Measurements from ENCODE around the gene NAA80. TPM values are rescaled to one million over a fixed set of nuclear protein-coding genes. Genes with fewer than 3 reads are reported as not detected.

Gene NAA80, protein sequence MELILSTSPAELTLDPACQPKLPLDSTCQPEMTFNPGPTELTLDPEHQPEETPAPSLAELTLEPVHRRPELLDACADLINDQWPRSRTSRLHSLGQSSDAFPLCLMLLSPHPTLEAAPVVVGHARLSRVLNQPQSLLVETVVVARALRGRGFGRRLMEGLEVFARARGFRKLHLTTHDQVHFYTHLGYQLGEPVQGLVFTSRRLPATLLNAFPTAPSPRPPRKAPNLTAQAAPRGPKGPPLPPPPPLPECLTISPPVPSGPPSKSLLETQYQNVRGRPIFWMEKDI
- 6.3 TPM for polyA plus RNA-seq (ENCODE audit: insufficient read length)

DNA sequence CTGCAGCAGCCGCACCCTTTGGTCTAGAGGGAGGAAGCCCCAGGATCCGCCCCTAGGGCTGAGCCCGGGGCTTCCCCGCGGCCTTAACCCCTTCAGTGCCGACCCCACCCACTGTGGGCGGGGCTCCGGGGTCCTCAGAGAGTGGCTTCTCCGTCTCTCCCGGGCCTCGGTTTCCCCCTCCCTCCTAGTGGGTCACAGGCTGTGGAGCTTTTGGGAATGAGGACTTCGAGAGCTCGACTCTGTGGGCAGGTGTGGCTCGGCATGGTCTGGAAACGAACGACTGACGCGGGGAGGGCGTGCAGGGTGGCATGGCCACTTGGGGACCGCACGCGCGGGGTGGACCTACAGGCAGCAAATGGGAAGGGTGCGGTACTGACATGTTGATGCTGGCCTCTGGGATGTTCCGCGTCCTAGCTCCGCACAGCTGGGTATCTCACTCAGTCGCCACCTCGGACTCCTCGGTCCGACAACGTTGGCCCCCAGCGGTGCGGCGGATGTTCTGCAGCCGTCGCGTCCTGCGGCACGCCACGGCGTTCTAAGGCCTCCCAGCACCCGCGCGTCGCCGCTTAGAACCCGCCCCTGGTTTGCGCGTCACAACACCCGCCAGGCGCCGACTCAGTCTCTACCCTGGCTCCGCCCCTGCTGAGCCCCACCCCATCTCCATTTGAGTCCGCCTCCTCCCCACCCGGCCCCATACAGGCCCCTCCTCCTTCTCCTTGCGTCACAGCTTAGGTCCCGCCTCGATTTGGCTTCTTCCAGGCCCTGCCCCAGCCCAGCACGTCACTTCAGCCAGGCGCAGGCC lies at the start of gene NAA80, which contains the start of gene HYAL3:
Gene NAA80, minus strand, starts transcription at position 570 of the 802 bp plus-strand sequence. CDS start 1,942 bp downstream, outside the sequence.
Gene HYAL3, minus strand, starts transcription at position 570 of the 802 bp plus-strand sequence. CDS start 3,803 bp downstream, outside the sequence.
- peak; percentile 96 for DNase-seq (ENCODE audit: low read depth)

DNA sequence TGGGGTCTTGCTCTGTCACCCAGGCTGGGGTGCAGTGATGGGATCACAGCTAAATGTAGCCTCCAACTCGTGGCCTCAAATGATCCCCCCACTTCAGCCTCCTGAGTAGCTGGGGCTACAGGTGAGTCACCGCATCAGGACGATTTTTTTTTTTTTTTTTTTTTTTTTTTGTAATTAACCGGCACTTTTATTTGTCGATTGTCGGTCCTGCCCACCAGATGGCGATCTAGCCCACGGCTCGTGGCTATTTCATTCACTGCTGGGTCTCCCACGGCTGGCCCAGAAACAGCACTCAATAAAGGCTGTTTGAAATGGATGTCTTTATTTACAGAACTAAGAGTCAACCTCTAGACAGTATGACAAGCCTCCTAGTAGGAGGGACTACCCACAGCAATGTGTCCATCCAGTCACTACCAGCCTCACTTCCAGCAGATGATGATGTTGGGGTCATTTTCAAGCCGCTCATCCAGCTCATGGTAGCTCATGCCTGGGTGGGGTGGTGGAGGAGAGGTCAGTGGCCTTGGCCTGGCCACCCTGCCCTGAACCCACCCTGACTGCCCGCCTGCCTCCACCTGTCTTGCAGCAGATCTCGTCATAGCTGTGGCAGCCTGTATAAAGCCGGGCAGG lies 48.1 kb upstream of the NAA80 start:
- no peak for DNase-seq (ENCODE audit: low read depth)

DNA sequence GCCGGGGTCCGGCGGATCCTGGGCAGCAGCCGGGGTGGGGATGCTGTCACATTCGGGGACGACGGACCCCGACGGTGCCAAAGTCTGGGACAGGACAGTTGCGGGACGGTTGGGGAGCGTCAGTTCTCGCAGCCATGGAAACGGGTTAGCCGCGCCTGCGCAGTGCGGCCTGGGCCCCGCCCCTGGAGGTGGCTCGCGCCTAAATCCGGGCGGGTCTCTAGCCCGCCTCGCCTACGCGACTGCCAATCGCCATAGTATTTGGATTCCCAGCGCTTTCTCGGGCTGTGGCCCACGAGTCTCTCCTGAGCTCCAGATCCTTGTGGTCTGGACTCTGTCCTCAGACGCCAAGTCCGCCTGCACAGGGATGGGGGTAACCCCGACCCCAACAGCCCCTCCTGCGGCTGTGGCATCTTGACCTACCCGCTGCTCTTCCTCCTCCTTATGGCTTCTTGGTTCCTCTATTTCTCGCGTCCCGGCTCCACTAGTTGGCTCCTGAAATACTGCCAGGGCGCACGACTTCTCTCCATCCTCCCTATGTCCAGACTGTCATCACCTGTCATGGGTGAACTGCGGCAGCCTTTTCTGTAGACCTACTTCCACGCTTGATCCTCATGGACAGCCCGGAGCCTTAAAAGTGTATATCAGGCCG lies 46.5 kb upstream of the NAA80 start, which contains the start of gene ZMYND10:
Gene ZMYND10, minus strand, starts transcription at position 147 of the 649 bp plus-strand sequence. CDS start 153 bp downstream, outside the sequence.
- DNase-seq (ENCODE audit: low read depth) = no peak

DNA sequence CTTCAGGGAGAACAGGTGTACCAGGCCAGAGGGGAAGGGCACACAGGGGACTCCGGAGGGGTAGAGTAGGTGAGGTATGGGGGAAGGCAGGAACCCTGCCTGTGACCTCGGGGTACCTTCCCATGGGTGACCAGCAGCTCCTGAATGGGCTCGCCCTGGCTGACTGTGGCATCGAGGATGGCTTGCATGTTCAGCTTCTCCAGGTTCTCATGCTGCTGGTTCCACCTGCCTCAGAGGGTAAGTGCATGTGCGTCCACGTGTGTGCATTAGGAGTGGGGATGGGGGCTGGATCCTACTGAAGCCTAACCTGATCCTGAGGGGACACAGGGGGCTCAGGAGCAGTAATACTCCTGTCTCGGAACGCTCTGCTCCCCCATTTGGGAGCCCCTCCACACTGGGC lies 45.8 kb upstream of the NAA80 start:
- no peak for DNase-seq (ENCODE audit: low read depth)

DNA sequence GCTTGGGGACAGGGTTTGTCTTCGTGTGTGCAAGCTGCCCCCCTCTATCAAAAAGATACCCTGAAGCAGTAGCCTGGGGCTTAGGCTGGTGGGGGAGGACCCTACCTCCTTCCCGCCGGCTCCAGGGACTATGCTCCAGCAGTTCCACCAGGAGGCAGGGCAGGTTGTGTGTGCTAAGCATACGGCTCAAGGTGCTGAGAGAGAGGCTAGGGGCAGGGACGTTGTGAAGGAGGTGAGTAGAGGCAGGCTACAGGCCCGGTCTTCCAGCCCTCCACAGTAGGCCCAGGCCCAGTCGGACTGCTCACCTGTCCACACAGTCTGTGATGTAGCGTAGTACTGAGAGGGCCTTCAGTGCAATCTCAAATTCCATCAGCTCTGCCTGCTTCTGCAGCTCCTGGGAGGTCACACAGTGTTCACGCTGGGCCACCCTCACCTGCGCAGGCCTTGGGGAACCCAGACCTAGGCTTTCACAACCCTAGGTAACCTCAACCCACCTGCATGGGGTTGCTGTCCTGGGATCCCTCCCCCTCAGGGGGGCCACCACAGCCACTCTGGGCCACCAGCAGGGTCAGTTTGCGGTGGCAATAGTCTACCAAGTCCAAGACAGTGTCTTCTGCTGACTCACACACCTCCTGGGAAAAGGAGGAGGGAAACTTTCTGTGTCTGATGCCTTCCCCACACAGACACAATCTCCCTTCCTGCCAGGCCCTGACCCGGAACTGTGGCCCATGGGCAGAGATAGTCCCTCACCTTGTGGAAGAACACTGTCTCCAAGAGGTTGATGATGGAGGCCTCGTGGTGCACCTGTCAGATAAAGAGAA lies 43.8 kb upstream of the NAA80 start:
- no peak for DNase-seq (ENCODE audit: low read depth)

DNA sequence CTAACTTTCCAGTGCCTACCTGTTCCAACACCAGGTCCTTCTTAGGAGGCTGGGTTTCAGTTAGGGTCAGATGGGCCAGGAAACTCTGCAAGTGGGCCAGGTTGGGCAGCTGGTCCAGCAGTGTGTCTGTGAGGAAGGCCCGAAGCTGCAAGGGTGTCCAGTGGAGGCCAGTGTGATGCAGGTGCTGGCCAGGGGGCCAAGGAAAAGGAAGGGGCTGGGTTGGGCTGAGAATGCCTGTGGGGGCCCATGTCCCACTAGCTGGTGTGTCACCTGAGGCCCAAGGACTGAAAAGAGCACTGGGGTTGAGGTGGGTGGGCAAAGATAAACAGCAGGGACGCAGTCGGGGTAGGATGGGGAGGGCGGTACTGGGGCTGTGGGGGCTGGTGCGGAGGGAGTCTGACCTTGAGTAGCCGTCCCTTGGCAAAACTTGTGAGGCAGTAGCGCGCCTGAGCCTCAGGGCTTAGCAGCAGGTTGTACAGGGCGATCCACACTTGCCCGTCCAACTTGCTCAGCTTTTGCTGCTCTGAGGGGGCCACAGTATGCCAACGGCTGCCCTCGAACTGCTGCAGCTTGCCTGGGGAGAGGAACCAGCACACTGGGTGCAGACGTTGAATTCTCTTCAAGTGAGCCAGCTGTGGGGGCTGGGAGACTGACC lies 42.9 kb upstream of the NAA80 start:
- no peak for DNase-seq (ENCODE audit: low read depth)

DNA sequence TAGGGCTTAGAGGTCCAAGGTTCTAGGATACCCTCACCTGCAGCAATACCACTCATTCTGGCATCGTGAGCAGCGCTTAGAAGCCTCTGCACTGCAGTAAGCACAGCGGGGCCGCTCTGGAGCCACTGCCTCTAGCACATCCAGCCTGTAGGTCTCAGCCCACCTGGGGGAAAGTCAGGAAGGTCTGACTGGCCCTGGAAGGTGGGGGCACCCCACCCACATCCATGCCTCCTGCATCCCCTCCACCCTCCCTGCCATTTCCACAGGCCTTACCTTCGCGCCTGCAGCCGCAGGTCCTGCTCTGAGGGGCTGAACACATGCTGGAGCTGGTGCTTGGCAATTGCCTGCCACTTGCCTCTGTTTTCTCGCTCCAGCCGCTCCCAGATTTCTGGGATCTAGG lies 42.3 kb upstream of the NAA80 start:
- DNase-seq (ENCODE audit: low read depth) = no peak

DNA sequence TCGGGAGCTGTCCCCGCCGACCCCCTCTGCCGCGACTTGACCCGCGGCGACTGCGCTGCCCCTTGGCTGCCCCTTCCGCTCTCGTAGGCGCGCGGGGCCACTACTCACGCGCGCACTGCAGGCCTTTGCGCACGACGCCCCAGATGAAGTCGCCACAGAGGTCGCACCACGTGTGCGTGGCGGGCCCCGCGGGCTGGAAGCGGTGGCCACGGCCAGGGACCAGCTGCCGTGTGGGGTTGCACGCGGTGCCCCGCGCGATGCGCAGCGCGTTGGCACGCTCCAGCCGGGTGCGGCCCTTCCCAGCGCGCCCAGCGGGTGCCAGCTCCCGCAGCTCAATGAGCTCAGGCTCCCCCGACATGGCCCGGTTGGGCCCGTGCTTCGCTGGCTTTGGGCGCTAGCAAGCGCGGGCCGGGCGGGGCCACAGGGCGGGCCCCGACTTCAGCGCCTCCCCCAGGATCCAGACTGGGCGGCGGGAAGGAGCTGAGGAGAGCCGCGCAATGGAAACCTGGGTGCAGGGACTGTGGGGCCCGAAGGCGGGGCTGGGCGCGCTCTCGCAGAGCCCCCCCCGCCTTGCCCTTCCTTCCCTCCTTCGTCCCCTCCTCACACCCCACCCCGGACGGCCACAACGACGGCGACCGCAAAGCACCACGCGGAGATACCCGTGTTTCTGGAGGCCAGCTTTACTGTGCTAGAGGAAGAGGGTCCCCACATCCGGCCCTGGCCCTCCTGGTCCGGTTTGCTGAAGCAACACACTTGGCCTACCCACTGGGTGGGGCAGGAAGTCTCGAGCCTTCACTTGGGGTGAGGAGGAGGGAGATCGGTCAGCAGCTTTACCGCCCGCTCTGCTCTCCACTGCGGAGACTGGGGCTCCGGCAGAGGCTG lies 41.5 kb upstream of the NAA80 start, which contains the start of gene RASSF1:
Gene RASSF1, minus strand, starts transcription at position 389 of the 882 bp plus-strand sequence. Its CDS starts 31 bp downstream, at position 358.
- DNase-seq (ENCODE audit: low read depth) = no peak

DNA sequence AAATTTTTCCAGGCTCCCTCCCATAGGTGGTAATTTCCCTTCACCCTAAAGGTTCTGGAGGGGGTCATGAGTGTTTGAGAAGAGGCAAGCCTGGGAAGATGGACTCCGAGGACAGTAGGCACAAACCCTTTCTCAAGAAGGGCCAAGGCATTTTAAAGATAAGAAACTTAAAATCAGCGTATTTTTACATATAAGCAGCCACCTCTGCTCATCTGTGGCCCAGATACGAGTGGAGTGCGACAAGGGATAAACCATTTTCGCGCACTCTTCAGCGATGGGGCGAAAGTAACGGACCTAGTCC lies 40.9 kb upstream of the NAA80 start:
- DNase-seq (ENCODE audit: low read depth) = no peak

DNA sequence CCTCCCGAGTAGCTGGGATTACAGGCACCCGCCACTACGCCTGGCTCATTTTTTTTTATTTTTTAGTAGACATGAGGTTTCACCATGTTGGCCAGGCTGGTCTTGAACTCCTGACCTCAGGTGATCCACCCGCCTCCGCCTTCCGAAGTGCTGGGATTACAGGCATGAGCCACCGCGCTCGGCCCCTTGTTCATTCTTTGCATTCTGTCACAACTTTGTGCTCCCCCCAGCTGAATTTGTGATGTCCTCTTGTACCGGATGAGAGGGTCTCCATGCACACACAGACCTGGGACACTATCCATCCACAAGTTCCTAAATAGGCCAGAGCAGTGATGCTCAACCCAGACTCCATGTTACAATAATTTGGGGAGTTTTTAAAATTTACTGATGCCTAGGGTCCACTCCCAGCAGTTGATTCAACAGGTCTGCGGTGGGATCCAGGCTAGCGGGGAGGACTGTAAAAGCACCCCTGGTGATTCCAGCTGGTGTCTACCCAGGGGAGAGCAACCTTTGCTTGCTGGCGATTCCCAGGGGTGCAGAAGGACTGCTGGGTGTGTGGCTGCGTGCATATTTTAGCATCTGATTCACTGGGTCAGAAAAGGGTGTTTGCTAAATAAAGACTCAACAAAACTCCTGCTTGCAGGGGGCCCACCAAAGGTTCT lies 40.4 kb upstream of the NAA80 start:
- no peak for DNase-seq (ENCODE audit: low read depth)

DNA sequence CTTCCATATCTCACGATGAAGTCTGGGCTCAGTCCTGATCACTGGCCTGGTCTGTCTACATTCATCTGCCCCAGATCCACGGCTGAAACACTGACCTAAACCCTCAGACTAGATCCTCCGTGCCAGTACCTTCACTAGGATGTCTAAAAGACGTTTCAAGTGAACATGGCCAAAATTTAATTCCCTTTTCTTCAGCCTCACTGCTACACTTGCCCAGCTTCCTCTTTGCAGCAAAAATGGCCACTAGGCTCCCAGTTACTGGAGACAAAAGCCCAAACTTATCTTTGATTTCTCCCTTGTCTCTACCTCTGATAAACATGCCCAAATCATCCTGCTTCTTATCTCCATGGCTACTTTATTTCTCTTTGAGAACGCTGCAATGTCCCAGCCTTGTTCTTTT lies 39.8 kb upstream of the NAA80 start:
- no peak for DNase-seq (ENCODE audit: low read depth)

DNA sequence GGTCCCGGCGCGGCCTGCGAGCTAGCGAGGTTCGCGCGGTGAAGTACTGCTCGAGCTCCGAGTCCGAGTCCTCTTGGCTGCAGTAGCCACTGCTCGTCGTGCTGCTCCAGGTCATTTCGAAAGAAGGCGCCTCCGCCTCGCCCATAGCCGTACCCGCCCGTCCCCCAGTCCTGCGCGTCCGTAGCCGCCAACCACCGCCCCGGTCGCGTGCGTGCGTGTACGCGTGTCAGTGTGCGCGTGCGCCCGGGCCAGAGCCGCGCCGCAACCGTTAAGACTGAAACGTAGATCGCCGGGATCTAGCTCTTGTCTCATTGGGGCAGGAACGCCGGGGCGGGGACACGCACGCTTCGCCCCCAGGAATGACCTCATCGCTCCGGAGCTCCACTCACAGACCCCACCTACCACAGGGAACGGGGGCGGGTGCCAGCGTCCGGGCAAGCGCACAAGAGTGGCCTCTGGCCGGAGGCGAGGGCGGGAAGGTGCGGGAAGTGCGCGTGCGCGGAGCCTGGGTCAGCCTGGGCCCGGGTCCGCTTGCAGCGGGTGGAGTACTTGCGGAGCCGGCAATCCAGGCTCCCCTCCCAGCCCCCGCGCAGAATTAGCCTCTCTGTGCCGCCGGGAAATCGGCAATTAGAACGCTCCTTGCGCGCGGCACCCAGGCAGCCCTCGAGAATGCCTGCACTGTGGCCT lies 38.1 kb upstream of the NAA80 start:
- DNase-seq (ENCODE audit: low read depth) = peak; percentile 94

DNA sequence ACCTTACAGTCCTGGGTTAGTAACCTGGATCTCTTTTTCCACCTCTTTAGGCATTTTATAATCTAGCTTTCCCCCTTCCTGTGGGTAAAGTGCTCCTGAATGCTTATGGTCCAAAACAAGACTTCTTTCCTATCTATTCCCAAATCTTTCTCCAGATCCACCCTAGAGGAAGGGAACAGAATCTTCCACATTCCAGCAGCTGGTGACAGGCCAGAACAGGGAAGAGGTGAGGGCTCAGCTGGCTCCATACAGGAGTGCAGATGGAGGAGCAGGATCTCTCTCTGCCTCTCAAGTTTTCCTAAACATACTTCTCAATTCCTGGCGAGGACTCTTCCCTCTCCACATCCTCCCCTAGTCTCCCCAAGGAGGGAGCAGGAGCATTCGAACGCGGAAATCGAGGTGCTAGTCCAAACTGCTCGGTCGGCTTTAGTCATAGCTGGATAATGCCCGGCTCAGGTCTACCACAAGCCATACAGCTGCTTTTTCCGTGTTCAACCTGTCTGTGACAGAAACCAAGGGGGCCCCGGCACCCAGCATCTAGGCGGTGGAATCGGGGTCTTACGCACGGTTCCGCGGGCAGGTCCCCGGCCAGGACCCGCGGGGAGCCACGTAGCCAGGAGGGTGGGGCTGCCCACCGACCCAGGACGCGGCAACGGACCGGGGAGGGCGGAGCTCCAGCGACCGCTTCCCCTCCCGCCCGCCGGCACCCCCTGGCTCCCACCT lies 37.4 kb upstream of the NAA80 start:
- DNase-seq (ENCODE audit: low read depth) = no peak

DNA sequence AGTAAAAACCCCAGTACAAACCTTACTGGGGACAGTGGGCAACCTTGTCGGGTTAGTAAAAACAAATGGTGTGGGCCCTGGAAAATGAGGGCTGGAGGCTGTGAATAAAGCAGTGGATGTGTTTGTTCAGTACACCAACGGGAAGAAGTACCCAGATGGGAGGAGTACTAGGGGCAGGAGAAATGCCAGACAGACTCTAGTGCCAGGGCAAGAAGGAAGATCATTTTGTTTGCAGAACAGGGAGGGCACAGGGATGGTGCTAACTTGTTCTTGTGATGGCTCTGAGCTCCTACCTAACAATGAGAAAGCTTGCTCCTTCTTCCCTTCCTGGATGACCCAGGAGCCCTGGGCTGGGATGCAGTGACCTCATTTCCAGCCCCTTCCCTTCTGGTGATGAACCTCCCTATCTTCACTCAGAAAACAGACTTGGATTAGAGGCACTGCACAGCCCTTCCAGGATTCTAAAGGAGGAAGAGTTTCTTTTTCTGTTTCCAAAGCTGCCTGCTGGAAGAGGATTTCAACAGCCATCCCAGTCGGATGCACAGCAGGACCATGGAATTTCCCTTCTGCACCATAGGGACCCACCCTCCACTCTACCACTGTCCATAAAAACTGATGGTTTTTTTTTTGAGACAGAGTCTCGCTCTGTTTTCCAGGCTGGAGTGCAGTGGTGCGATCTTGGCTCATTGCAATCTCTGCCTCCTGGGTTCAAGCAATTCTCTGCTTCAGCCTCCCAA lies 35.3 kb upstream of the NAA80 start:
- no peak for DNase-seq (ENCODE audit: low read depth)

DNA sequence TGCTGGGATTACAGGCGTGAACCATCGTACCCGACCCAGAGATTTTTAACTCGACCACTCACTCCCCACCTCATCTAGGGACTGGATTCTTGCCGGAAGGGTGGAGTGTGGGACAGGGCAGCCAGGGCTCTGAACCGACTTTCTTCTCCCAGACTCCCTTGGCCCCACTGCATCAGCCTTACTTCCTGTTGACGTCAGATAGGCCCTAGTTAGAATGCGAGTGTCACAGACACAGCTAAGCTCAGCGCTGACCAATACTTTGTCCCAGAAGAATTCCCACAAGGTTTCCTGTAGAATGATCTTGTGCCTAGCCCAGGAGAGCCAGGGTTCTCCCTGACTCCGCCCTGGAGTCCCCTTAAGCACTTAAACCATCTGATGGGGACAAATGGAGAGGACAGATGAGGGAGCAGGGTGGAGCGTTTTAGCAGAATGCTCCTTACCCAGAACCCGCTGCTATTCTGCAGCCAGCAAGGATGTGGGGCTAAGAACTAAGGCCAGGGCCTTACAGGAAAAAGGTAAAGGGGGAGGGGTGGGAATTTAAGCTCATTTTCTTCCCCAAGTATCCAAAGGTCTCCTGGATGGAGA lies 34.6 kb upstream of the NAA80 start:
- no peak for DNase-seq (ENCODE audit: low read depth)

DNA sequence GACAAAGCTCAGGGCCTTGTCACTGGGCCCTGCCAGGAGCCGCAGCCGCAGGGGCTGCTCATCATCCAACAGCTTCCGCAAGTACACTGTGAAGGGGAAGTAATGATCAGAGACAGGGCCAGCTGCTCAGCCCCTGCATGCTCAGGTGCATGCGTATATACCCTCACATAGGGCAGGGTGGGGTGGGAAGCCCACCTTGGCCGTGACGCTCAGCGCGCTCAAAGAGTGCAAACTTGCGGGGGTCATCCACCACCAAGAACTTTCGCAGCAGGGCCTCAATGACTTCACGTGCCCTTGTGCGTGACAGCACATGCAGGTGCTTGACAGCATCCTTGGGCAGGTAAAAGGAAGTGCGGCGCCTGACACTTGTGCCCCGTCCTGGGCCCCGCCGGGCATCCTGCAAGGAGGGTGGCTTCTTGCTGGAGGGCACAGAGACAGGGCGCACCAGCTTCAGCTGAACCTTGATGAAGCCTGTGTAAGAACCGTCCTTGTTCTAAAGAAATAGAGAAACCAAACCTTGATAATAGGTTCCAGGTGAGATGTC lies 32.2 kb upstream of the NAA80 start:
- DNase-seq (ENCODE audit: low read depth) = no peak
